GM23338 (cell line): ENCODE data around the gene LRRC8E. TPM values are rescaled to one million over a fixed set of nuclear protein-coding genes. Genes with fewer than 3 reads are reported as not detected.
A peak's percentile ranks its signal among the peaks of the same experiment; 100 is the strongest.

ENCODE experiments used
- ATAC-seq: fragments of 200-7000 bp; cut with Tn5 transposase; 3 replicates; pipeline ENCODE4 v1.9.1; 2020
- DNase-seq: peaks from one replicate; pipeline ENCODE4 v3.0.0-alpha.2; 2015; ENCODE audit warnings: low spot score
- H2AFZ ChIP-seq: fragments of 200-600 bp; sonication (generic); 2 replicates; pipeline ENCODE4 v1.8.0; 2016; ENCODE audit warnings: antibody characterized with exemption, mild to moderate bottlenecking, moderate library complexity
- H3F3A ChIP-seq: fragments of 200-600 bp; sonication (generic); replicated peaks from 2 replicates; pipeline ENCODE4 v1.8.0; 2017; ENCODE audit warnings: antibody characterized with exemption, mixed run types, low read depth
- H3K27ac ChIP-seq: fragments of 200-600 bp; sonication (generic); 2 replicates; pipeline ENCODE4 v1.6.1; 2016; ENCODE audit warnings: low read depth
- H3K27me3 ChIP-seq: fragments of 200-600 bp; sonication (generic); 2 replicates; pipeline ENCODE4 v1.8.0; 2016; ENCODE audit warnings: mild to moderate bottlenecking, mixed run types, moderate library complexity; ENCODE audit not compliant: insufficient read depth
- H3K36me3 ChIP-seq: fragments of 200-600 bp; sonication (generic); 2 replicates; pipeline ENCODE4 v1.8.0; 2016; ENCODE audit warnings: mild to moderate bottlenecking; ENCODE audit not compliant: insufficient read depth
- H3K4me1 ChIP-seq: fragments of 200-600 bp; sonication (generic); 2 replicates; pipeline ENCODE4 v1.8.0; 2016; ENCODE audit warnings: mild to moderate bottlenecking, moderate library complexity; ENCODE audit not compliant: insufficient read depth
- H3K4me2 ChIP-seq: fragments of 200-600 bp; sonication (generic); 2 replicates; pipeline ENCODE4 v1.7.1; 2017; ENCODE audit warnings: mixed run types
- H3K4me3 ChIP-seq: fragments of 200-600 bp; sonication (generic); 2 replicates; pipeline ENCODE4 v1.6.1; 2016; ENCODE audit warnings: mixed run types
- H3K79me2 ChIP-seq: fragments of 200-600 bp; sonication (generic); replicated peaks from 2 replicates; pipeline ENCODE4 v1.8.0; 2017; ENCODE audit warnings: mild to moderate bottlenecking; ENCODE audit not compliant: insufficient read depth
- H3K9me2 ChIP-seq: fragments of 200-600 bp; sonication (generic); 2 replicates; pipeline ENCODE4 v1.8.0; 2017; ENCODE audit not compliant: insufficient read depth
- H4K20me1 ChIP-seq: fragments of 200-600 bp; sonication (generic); replicated peaks from 2 replicates; pipeline ENCODE4 v1.8.0; 2017; ENCODE audit warnings: mild to moderate bottlenecking; ENCODE audit not compliant: insufficient read depth
- H3K27ac Mint-ChIP-seq: 2 replicates; pipeline ENCODE4 v1.8.0; 2020; ENCODE audit warnings: inconsistent platforms, mild to moderate bottlenecking, moderate library complexity, mixed read lengths
- H3K27me3 Mint-ChIP-seq: 3 replicates; pipeline ENCODE4 v1.8.0; 2022; ENCODE audit warnings: low read depth, mild to moderate bottlenecking, moderate library complexity, mixed read lengths, inconsistent platforms; ENCODE audit not compliant: insufficient read depth, poor library complexity
- H3K36me3 Mint-ChIP-seq: 3 replicates; pipeline ENCODE4 v1.8.0; 2021; ENCODE audit warnings: low read depth, mild to moderate bottlenecking, inconsistent platforms, moderate library complexity, mixed read lengths
- H3K4me1 Mint-ChIP-seq: 3 replicates; pipeline ENCODE4 v1.8.0; 2020; ENCODE audit warnings: mild to moderate bottlenecking, inconsistent platforms, mixed read lengths
- H3K4me3 Mint-ChIP-seq: 3 replicates; pipeline ENCODE4 v1.8.0; 2021; ENCODE audit warnings: moderate library complexity, mild to moderate bottlenecking, inconsistent platforms, mixed read lengths
- H3K9me3 Mint-ChIP-seq: 3 replicates; pipeline ENCODE4 v1.8.0; 2020; ENCODE audit warnings: moderate library complexity, mild to moderate bottlenecking, inconsistent platforms, mixed read lengths
- CREB1 ChIP-seq: fragments of 250-450 bp; sonication (Bioruptor Pico); IDR thresholded peaks from 2 replicates; pipeline ENCODE4 v1.5.0; 2020; ENCODE audit warnings: low read depth, mild to moderate bottlenecking, moderate library complexity
- CTCF ChIP-seq, 2 experiments: fragments of 200-600 bp in 1 of 2; sonication (generic) in 1 of 2; conservative IDR thresholded peaks; 2 replicates each; pipeline versions ENCODE4 v1.5.1 to v1.6.1; 2016 to 2017; ENCODE audit warnings: antibody characterized with exemption in 2 of 2, low read depth in 2 of 2, mild to moderate bottlenecking in 2 of 2, moderate library complexity in 1 of 2
- ETS1 ChIP-seq: IDR thresholded peaks from 2 replicates; pipeline ENCODE4 v1.6.1; 2016; ENCODE audit warnings: antibody characterized with exemption
- EZH2 ChIP-seq: fragments of 200-600 bp; sonication (generic); IDR thresholded peaks from one replicate; pipeline ENCODE4 v1.8.0; 2017; ENCODE audit warnings: antibody characterized with exemption, mild to moderate bottlenecking, low read depth; ENCODE audit not compliant: unreplicated experiment
- EZH2phosphoT487 ChIP-seq: fragments of 200-600 bp; sonication (generic); IDR thresholded peaks from one replicate; pipeline ENCODE4 v1.8.1; 2018; ENCODE audit warnings: antibody characterized with exemption; ENCODE audit not compliant: unreplicated experiment
- JUNB ChIP-seq: IDR thresholded peaks from one replicate; pipeline ENCODE4 v1.6.1; 2016; ENCODE audit warnings: antibody characterized with exemption; ENCODE audit not compliant: unreplicated experiment
- NANOG ChIP-seq: IDR thresholded peaks from 2 replicates; pipeline ENCODE4 v1.6.1; 2016; ENCODE audit warnings: antibody characterized with exemption, borderline replicate concordance
- polyA plus RNA-seq: library from polyadenylated mRNA; unstranded; fragments of >200 nt; fragmentation: Nextera tagmentation; extraction: Ambion mirVana; gene quantifications from 2 replicates; pipeline ENCODE4 v1.2.1, GENCODE V29; 2016
- total RNA-seq: library from RNA; depleted of rRNA; stranded (reverse); fragments of >200 nt; shearing (Covaris generic); gene quantifications from 2 replicates; pipeline ENCODE4 v1.2.3, GENCODE V29; 2014
- TF ChIP-seq, protein P1 (sequence below): fragments of 250-450 bp; sonication (Bioruptor Pico); IDR thresholded peaks from 2 replicates; pipeline ENCODE4 v1.5.0; 2020; ENCODE audit warnings: mild to moderate bottlenecking, moderate library complexity

Gene LRRC8E
- total and polyA plus RNA-seq, 2 experiments from 2014 or later: 0.29 to 4.8 TPM

DNA sequence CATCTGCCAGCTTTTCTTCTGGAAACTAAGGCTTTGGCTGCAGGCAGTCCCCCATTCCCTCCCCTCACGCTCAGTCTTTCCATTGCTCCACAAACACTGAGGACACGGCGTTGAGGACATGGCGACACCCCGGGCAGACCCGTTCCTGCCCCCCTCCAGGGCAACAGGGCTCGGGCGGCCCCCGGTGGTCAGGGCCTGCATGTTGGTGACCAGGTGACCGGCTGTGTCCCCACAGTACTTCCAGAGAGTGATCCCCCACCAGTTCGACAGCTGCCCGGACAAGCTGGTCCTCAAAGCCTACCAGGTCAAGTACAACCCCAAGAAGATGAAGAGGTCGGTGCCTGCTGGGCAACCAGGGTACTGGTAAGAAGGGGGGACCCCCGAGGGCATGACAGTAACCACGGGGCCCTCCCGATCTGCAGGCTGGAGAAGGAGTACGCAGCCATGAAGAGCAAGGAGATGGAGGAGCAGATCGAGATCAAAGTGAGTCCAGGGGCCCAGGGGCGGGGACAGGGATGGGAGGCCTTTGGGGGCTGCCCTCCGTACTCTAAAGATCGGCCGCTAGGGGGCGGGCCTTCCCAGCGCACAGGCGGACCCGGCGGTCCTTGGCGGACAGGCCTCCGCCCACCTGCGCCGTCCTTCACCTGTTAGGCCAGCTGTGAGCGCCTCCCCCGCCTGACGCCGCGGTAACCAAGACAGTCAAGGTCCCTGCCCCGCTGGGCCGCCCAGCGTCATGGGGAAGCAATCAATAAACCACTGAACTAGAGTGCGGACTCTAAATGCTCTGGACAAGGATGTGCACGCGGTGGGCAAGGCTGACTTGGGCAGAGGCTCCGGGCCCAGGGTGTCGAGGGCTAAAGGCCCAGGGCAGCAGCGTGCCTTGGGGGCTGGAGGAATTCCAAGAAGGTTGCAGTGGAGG is 35.2 kb upstream of the LRRC8E start:
- Mint-ChIP-seq H3K27ac (no peak overlapping the region), H3K4me3 (peak overlapping the region; percentile 39; the same call in 2 of the 3 replicates), H3K4me1 (peaks cover 23% of the 10 kb centered on the region), H3K9me3 (no peaks in the 10 kb centered on the region), H3K27me3 (peaks cover 22% of the 10 kb centered on the region), H3K36me3 (no peaks in the 10 kb centered on the region; the same call in 2 of the 3 replicates)
- Histone ChIP-seq H3F3A (no peaks in the 10 kb centered on the region), H3K27me3 (no peaks in the 10 kb centered on the region; the same call in 1 of the 2 replicates), H3K9me2 (no peaks in the 10 kb centered on the region), H3K79me2 (no peaks in the 10 kb centered on the region), H3K27ac (no peak overlapping the region), H3K4me3 (peak overlapping the region; percentile 55), H4K20me1 (no peaks in the 10 kb centered on the region), H3K4me1 (peaks cover 13% of the 10 kb centered on the region; the same call in 1 of the 2 replicates), H3K36me3 (no peaks in the 10 kb centered on the region), H2AFZ (peak overlapping the region; percentile 90), H3K4me2 (peak overlapping the region; percentile 83)
- TF ChIP-seq CREB1 (CRISPR knock-in tag): peak; percentile 52; the same call in 1 of the 2 replicates
- peak; percentile 72 to 95 for TF ChIP-seq CTCF (conservative IDR thresholded peaks at IDR 0.05; ENCODE audit: low read depth in 2 of 2)
- no peak for TF ChIP-seq ETS1
- ATAC-seq: peak; percentile 84
- DNase-seq: peak; percentile 97

GRCh38 chr19:7853770-7854128 is 34.6 kb upstream of the LRRC8E start:
- H3K27ac Mint-ChIP-seq: no peak overlapping the region
- H3K9me3 Mint-ChIP-seq: no peaks in the 10 kb centered on the region
- H3K79me2 ChIP-seq: no peaks in the 10 kb centered on the region
- DNase-seq: no peak
- H2AFZ ChIP-seq: peak overlapping the region; percentile 90
- peaks cover 22% of the 10 kb centered on the region for H3K27me3 Mint-ChIP-seq
- peak overlapping the region; percentile 39; the same call in 1 of the 3 replicates for H3K4me3 Mint-ChIP-seq
- TF ChIP-seq, protein P1, sequence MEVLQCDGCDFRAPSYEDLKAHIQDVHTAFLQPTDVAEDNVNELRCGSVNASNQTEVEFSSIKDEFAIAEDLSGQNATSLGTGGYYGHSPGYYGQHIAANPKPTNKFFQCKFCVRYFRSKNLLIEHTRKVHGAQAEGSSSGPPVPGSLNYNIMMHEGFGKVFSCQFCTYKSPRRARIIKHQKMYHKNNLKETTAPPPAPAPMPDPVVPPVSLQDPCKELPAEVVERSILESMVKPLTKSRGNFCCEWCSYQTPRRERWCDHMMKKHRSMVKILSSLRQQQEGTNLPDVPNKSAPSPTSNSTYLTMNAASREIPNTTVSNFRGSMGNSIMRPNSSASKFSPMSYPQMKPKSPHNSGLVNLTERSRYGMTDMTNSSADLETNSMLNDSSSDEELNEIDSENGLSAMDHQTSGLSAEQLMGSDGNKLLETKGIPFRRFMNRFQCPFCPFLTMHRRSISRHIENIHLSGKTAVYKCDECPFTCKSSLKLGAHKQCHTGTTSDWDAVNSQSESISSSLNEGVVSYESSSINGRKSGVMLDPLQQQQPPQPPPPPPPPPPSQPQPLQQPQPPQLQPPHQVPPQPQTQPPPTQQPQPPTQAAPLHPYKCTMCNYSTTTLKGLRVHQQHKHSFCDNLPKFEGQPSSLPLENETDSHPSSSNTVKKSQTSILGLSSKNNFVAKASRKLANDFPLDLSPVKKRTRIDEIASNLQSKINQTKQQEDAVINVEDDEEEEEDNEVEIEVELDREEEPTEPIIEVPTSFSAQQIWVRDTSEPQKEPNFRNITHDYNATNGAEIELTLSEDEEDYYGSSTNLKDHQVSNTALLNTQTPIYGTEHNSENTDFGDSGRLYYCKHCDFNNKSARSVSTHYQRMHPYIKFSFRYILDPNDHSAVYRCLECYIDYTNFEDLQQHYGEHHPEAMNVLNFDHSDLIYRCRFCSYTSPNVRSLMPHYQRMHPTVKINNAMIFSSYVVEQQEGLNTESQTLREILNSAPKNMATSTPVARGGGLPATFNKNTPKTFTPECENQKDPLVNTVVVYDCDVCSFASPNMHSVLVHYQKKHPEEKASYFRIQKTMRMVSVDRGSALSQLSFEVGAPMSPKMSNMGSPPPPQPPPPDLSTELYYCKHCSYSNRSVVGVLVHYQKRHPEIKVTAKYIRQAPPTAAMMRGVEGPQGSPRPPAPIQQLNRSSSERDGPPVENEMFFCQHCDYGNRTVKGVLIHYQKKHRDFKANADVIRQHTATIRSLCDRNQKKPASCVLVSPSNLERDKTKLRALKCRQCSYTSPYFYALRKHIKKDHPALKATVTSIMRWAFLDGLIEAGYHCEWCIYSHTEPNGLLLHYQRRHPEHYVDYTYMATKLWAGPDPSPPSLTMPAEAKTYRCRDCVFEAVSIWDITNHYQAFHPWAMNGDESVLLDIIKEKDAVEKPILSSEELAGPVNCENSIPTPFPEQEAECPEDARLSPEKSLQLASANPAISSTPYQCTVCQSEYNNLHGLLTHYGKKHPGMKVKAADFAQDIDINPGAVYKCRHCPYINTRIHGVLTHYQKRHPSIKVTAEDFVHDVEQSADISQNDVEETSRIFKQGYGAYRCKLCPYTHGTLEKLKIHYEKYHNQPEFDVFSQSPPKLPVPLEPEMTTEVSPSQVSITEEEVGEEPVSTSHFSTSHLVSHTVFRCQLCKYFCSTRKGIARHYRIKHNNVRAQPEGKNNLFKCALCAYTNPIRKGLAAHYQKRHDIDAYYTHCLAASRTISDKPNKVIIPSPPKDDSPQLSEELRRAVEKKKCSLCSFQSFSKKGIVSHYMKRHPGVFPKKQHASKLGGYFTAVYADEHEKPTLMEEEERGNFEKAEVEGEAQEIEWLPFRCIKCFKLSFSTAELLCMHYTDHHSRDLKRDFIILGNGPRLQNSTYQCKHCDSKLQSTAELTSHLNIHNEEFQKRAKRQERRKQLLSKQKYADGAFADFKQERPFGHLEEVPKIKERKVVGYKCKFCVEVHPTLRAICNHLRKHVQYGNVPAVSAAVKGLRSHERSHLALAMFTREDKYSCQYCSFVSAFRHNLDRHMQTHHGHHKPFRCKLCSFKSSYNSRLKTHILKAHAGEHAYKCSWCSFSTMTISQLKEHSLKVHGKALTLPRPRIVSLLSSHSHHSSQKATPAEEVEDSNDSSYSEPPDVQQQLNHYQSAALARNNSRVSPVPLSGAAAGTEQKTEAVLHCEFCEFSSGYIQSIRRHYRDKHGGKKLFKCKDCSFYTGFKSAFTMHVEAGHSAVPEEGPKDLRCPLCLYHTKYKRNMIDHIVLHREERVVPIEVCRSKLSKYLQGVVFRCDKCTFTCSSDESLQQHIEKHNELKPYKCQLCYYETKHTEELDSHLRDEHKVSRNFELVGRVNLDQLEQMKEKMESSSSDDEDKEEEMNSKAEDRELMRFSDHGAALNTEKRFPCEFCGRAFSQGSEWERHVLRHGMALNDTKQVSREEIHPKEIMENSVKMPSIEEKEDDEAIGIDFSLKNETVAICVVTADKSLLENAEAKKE (CRISPR knock-in tag): no peak
- TF ChIP-seq CREB1 (CRISPR knock-in tag): no peak
- no peak for TF ChIP-seq EZH2
- TF ChIP-seq EZH2phosphoT487: no peak
- no peak for TF ChIP-seq ETS1
- TF ChIP-seq JUNB: no peak
- no peak for TF ChIP-seq NANOG
- H3K36me3 Mint-ChIP-seq: no peaks in the 10 kb centered on the region; the same call in 2 of the 3 replicates
- peak overlapping the region; percentile 83 for H3K4me2 ChIP-seq
- peak overlapping the region; percentile 55 for H3K4me3 ChIP-seq
- H3K36me3 ChIP-seq: no peaks in the 10 kb centered on the region
- no peak overlapping the region for H3K27ac ChIP-seq
- peaks cover 17% of the 10 kb centered on the region; the same call in 1 of the 2 replicates for H3K4me1 ChIP-seq
- H4K20me1 ChIP-seq: no peaks in the 10 kb centered on the region
- no peaks in the 10 kb centered on the region; the same call in 1 of the 2 replicates for H3K27me3 ChIP-seq
- no peaks in the 10 kb centered on the region for H3F3A ChIP-seq
- ATAC-seq: no peak; the same call in 2 of the 3 replicates
- no peaks in the 10 kb centered on the region for H3K9me2 ChIP-seq
- H3K4me1 Mint-ChIP-seq: peaks cover 26% of the 10 kb centered on the region
